HCT116 (cell line): ENCODE measurements around the gene TXNL1. TPM values are rescaled to one million over a fixed set of nuclear protein-coding genes. Genes with fewer than 3 reads are reported as not detected.
A peak's percentile ranks its signal among the peaks of the same experiment; 100 is the strongest.

Experiments used
- ATAC-seq: fragments of 200-7000 bp; cut with Tn5 transposase; 2 replicates; pipeline ENCODE4 v1.9.1; 2020; ENCODE audit warnings: mild to moderate bottlenecking, moderate library complexity
- BruUV-seq: library from RNA; stranded (reverse); fragments of 400-500 nt; replicated peaks from 2 replicates; lab custom pipeline; 2021; lab: Mats Ljungman, UMichigan
- CTCF ChIA-PET: fragments of 300-600 bp; sonication (Branson Sonifier 250); formaldehyde crosslinking; loops from one replicate; lab custom pipeline; 2021; ENCODE audit warnings: antibody characterized with exemption; lab: Charles Lee
- POLR2A ChIA-PET: fragments of 300-600, 350-600 bp; sonication (Branson Sonifier 250); formaldehyde crosslinking; loops from one replicate; lab custom pipeline; 2021; ENCODE audit warnings: antibody characterized with exemption; lab: Charles Lee
- RAD21 ChIA-PET, 2 experiments: fragments of 300-600 bp; sonication (Branson Sonifier 250); formaldehyde crosslinking; loops; one replicate each; lab custom pipeline; 2023; ENCODE audit warnings: low total read pairs in 2 of 2; ENCODE audit not compliant: uncharacterized antibody in 2 of 2, unreplicated experiment in 2 of 2, low non-redundant PET in 1 of 2; lab: Charles Lee
- DNase-seq: peaks from one replicate; pipeline ENCODE4 v3.0.0-alpha.2; 2010; ENCODE audit warnings: low read depth, low spot score
- H2AFZ ChIP-seq: fragments of 200-600 bp; shearing (Covaris generic), sonication (generic); 2 replicates; pipeline ENCODE4 v1.6.1; 2017; ENCODE audit warnings: low read depth, mixed run types, mixed read lengths, antibody characterized with exemption, low read length; ENCODE audit not compliant: poor library complexity, severe bottlenecking
- H3K27ac ChIP-seq: 2 replicates; pipeline ENCODE4 v1.5.1; 2012; ENCODE audit warnings: low read depth, low read length
- H3K27me3 ChIP-seq: fragments of 200-600 bp; sonication (generic); 2 replicates; pipeline ENCODE4 v1.6.1; 2016; ENCODE audit warnings: mixed run types, low read length, mixed read lengths; ENCODE audit not compliant: insufficient read depth
- H3K36me3 ChIP-seq, 2 experiments: fragments of 200-500 bp in 1 of 2; fragments of 200-600 bp in 1 of 2; sonication (Bioruptor generic) in 1 of 2; sonication (generic) in 1 of 2; 2 replicates each; pipeline versions ENCODE4 v1.5.1 to v1.6.1; 2014 to 2016; ENCODE audit warnings: low read length in 2 of 2, inconsistent platforms in 1 of 2, mixed read lengths in 1 of 2, mixed run types in 1 of 2; ENCODE audit not compliant: insufficient read depth in 2 of 2, control insufficient read depth in 1 of 2
- H3K4me1 ChIP-seq, 2 experiments: fragments of 200-600 bp in 1 of 2; sonication (generic) in 1 of 2; 2 replicates each; pipeline versions ENCODE4 v1.5.1 to v1.6.1; 2012 to 2017; ENCODE audit warnings: low read length in 2 of 2, inconsistent platforms in 1 of 2, mild to moderate bottlenecking in 1 of 2, mixed read lengths in 1 of 2, mixed run types in 1 of 2, moderate library complexity in 1 of 2; ENCODE audit not compliant: insufficient read depth in 2 of 2, control insufficient read depth in 1 of 2
- H3K4me2 ChIP-seq: fragments of 200-600 bp; sonication (generic); 2 replicates; pipeline ENCODE4 v1.6.1; 2017; ENCODE audit warnings: mixed run types, low read length, mixed read lengths
- H3K4me3 ChIP-seq, 2 experiments: fragments of 200-600 bp in 1 of 2; sonication (generic) in 1 of 2; replicated peaks in 1 of 2; 2 replicates each; pipeline ENCODE4 v1.5.1; 2011 to 2016; ENCODE audit warnings: low read length in 2 of 2, control low read depth in 1 of 2, low read depth in 1 of 2, mild to moderate bottlenecking in 1 of 2, mixed read lengths in 1 of 2, mixed run types in 1 of 2
- H3K79me2 ChIP-seq: fragments of 200-600 bp; sonication (generic); 2 replicates; pipeline ENCODE4 v1.6.1; 2017; ENCODE audit warnings: mild to moderate bottlenecking, mixed run types, low read length, moderate library complexity, mixed read lengths; ENCODE audit not compliant: insufficient read depth
- H3K9ac ChIP-seq: fragments of 200-600 bp; sonication (generic); 2 replicates; pipeline ENCODE4 v1.6.1; 2016; ENCODE audit warnings: low read length, mixed read lengths
- H3K9me2 ChIP-seq: fragments of 200-600 bp; sonication (generic), shearing (Covaris generic); 2 replicates; pipeline ENCODE4 v1.6.1; 2017; ENCODE audit warnings: mixed run types, mild to moderate bottlenecking, moderate library complexity; ENCODE audit not compliant: insufficient read depth
- H3K9me3 ChIP-seq, 2 experiments: fragments of 200-500 bp in 1 of 2; fragments of 200-600 bp in 1 of 2; sonication (Bioruptor generic) in 1 of 2; sonication (generic) in 1 of 2; 2 replicates each; pipeline ENCODE4 v1.6.1; 2014 to 2017; ENCODE audit warnings: low read length in 2 of 2, mixed read lengths in 2 of 2, inconsistent platforms in 1 of 2, low read depth in 1 of 2, mild to moderate bottlenecking in 1 of 2, mixed run types in 1 of 2, moderate library complexity in 1 of 2; ENCODE audit not compliant: control insufficient read depth in 1 of 2, insufficient read depth in 1 of 2
- H4K20me1 ChIP-seq: fragments of 200-600 bp; sonication (generic), shearing (Covaris generic); 2 replicates; pipeline ENCODE4 v1.6.1; 2017; ENCODE audit warnings: mixed run types, mild to moderate bottlenecking, moderate library complexity; ENCODE audit not compliant: insufficient read depth
- ATF3 ChIP-seq: IDR thresholded peaks from 2 replicates; pipeline ENCODE4 v1.6.1; 2012
- CBX3 ChIP-seq: IDR thresholded peaks from 2 replicates; pipeline ENCODE4 v1.6.1; 2012; ENCODE audit warnings: low read depth
- CEBPB ChIP-seq: IDR thresholded peaks from 2 replicates; pipeline ENCODE4 v1.6.1; 2012; ENCODE audit warnings: low read depth
- CTCF ChIP-seq, 3 experiments: fragments of 200-600 bp in 1 of 3; sonication (generic) in 1 of 3; IDR thresholded peaks in 2 of 3; conservative IDR thresholded peaks in 1 of 3; 2 replicates each; pipeline ENCODE4 v1.5.1; 2012 to 2017; ENCODE audit warnings: low read depth in 2 of 3, low read length in 2 of 3, antibody characterized with exemption in 1 of 3, borderline replicate concordance in 1 of 3, control low read depth in 1 of 3, mild to moderate bottlenecking in 1 of 3, mixed read lengths in 1 of 3, mixed run types in 1 of 3, moderate library complexity in 1 of 3; ENCODE audit not compliant: insufficient read depth in 1 of 3
- EGR1 ChIP-seq: IDR thresholded peaks from 2 replicates; pipeline ENCODE4 v1.6.1; 2012; ENCODE audit warnings: low read depth
- ELF1 ChIP-seq: IDR thresholded peaks from 2 replicates; pipeline ENCODE4 v1.6.1; 2012; ENCODE audit warnings: low read depth, borderline replicate concordance
- EZH2phosphoT487 ChIP-seq: fragments of 200-600 bp; IDR thresholded peaks from 2 replicates; pipeline ENCODE4 v1.6.1; 2018; ENCODE audit warnings: antibody characterized with exemption, borderline replicate concordance
- FOSL1 ChIP-seq: IDR thresholded peaks from 2 replicates; pipeline ENCODE4 v1.6.1; 2012; ENCODE audit warnings: low read depth
- POLR2A ChIP-seq: IDR thresholded peaks from 2 replicates; pipeline ENCODE4 v1.7.0; 2011; ENCODE audit warnings: borderline replicate concordance; ENCODE audit not compliant: insufficient read depth, insufficient read length; ENCODE audit errors: extremely low read depth
- POLR2AphosphoS5 ChIP-seq: IDR thresholded peaks from 2 replicates; pipeline ENCODE4 v1.6.1; 2011; ENCODE audit warnings: mild to moderate bottlenecking, low read depth, low read length, moderate library complexity
- RAD21 ChIP-seq: IDR thresholded peaks from 2 replicates; pipeline ENCODE4 v1.6.1; 2012; ENCODE audit warnings: low read depth, mild to moderate bottlenecking
- SP1 ChIP-seq: IDR thresholded peaks from 2 replicates; pipeline ENCODE4 v1.6.1; 2012; ENCODE audit warnings: low read depth
- SRF ChIP-seq: IDR thresholded peaks from 2 replicates; pipeline ENCODE4 v1.6.1; 2012; ENCODE audit warnings: low read depth
- TCF7L2 ChIP-seq: IDR thresholded peaks from 2 replicates; pipeline ENCODE4 v1.7.0; 2011; ENCODE audit warnings: borderline replicate concordance, inconsistent platforms; ENCODE audit not compliant: insufficient read depth, insufficient read length; ENCODE audit errors: extremely low read depth
- ZNF274 ChIP-seq: fragments of 200-500 bp; sonication (Bioruptor generic); IDR thresholded peaks from 2 replicates; pipeline ENCODE4 v1.6.1; 2014; ENCODE audit warnings: mild to moderate bottlenecking, low read depth, low read length, inconsistent platforms
- intact Hi-C: fragments of 100-400 bp; cut with micrococcal nuclease; formaldehyde crosslinking; loops from 2 replicates; pipeline ENCODE4 v1.10.0; 2022
- total RNA-seq: library from RNA; stranded (reverse); gene quantifications from one replicate; pipeline ENCODE4 v1.2.1, GENCODE V29; 2021; ENCODE audit not compliant: unreplicated experiment
- TF ChIP-seq, protein P1 (sequence below): IDR thresholded peaks from 2 replicates; pipeline ENCODE4 v1.6.1; 2011; ENCODE audit warnings: mild to moderate bottlenecking, low read length, moderate library complexity; ENCODE audit not compliant: insufficient replicate concordance; ENCODE audit errors: extremely low read depth
- TF ChIP-seq, protein P2 (sequence below): IDR thresholded peaks from 2 replicates; pipeline ENCODE4 v1.6.1; 2012; ENCODE audit warnings: low read depth

Gene TXNL1
- total RNA-seq, 1 experiment from 2014 or later: 86.5 TPM

DNA sequence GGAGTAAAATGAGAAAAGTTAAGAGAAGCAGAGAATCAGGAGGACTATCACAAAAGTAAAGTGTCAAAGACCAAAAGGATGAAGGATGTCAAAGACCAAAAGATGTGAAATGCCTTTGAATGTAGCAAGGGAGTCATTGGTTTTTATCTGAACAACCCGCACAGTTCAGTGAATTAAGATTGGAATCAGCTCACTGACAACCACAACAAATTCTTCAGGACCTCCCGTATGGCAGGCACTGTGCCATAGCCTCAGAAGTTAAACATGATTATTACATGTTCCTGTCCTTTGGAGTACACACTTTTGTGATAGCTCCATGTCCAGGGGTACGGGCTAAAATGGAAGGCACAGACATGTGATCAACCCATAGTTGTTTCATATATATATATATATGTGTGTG, 5.0 kb upstream of the TXNL1 start (continued):
- TF ChIP-seq CBX3 (no peak), POLR2AphosphoS5 (no peak), ZNF274 (no peak), CTCF (IDR thresholded peaks at IDR 0.05 in 2 of 3, conservative IDR thresholded peaks at IDR 0.05 in 1 of 3; ENCODE audit: borderline replicate concordance in 1 of 3, insufficient read depth in 1 of 3, low read depth in 2 of 3, low read length in 2 of 3) (no peak), SP1 (no peak), FOSL1 (no peak), ATF3 (no peak), CEBPB (no peak), SRF (no peak), EGR1 (no peak), TCF7L2 (no peak)

- RAD21 ChIA-PET: no interaction called here
- peaks cover 15% of the 10 kb centered on the region for H3K79me2 ChIP-seq
- no peak overlapping the region for H3K27ac ChIP-seq
- POLR2A ChIA-PET: interaction anchor here (1.2 kb wide), 1 partner anchor 9 kb away, joined by 3 read pairs; the partner anchor contains the start of gene WDR7
- H3K4me2 ChIP-seq: peak overlapping the region; percentile 14; the same call in 1 of the 2 replicates
- DNase-seq (no peak), ATAC-seq (no peak)
- H3K9me2 ChIP-seq: no peaks in the 10 kb centered on the region
- no peak overlapping the region for H3K9ac ChIP-seq
- H3K4me3 ChIP-seq: no peak overlapping the region
- H3K4me1 ChIP-seq: peaks cover 5 to 23% of the 10 kb centered on the region in 2 experiments; a peak in 3 of 4 replicates
- no TSS peak for BruUV-seq
- H3K27me3 ChIP-seq: no peaks in the 10 kb centered on the region
- H3K36me3 ChIP-seq: no peaks in the 10 kb centered on the region
- CTCF ChIA-PET: no interaction called here
- no peaks in the 10 kb centered on the region for H3K9me3 ChIP-seq
- no peak overlapping the region for H2AFZ ChIP-seq
- H4K20me1 ChIP-seq: no peaks in the 10 kb centered on the region
- intact Hi-C loops: no loop called here
- TF ChIP-seq RAD21 (no peak), SP1 (no peak), ZNF274 (no peak), ELF1 (no peak), EGR1 (no peak), POLR2A (no peak), EZH2phosphoT487 (no peak), POLR2AphosphoS5 (no peak), SRF (no peak), FOSL1 (no peak)
- TF ChIP-seq, protein P1, sequence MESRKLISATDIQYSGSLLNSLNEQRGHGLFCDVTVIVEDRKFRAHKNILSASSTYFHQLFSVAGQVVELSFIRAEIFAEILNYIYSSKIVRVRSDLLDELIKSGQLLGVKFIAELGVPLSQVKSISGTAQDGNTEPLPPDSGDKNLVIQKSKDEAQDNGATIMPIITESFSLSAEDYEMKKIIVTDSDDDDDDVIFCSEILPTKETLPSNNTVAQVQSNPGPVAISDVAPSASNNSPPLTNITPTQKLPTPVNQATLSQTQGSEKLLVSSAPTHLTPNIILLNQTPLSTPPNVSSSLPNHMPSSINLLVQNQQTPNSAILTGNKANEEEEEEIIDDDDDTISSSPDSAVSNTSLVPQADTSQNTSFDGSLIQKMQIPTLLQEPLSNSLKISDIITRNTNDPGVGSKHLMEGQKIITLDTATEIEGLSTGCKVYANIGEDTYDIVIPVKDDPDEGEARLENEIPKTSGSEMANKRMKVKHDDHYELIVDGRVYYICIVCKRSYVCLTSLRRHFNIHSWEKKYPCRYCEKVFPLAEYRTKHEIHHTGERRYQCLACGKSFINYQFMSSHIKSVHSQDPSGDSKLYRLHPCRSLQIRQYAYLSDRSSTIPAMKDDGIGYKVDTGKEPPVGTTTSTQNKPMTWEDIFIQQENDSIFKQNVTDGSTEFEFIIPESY: no peak
- TF ChIP-seq, protein P2, sequence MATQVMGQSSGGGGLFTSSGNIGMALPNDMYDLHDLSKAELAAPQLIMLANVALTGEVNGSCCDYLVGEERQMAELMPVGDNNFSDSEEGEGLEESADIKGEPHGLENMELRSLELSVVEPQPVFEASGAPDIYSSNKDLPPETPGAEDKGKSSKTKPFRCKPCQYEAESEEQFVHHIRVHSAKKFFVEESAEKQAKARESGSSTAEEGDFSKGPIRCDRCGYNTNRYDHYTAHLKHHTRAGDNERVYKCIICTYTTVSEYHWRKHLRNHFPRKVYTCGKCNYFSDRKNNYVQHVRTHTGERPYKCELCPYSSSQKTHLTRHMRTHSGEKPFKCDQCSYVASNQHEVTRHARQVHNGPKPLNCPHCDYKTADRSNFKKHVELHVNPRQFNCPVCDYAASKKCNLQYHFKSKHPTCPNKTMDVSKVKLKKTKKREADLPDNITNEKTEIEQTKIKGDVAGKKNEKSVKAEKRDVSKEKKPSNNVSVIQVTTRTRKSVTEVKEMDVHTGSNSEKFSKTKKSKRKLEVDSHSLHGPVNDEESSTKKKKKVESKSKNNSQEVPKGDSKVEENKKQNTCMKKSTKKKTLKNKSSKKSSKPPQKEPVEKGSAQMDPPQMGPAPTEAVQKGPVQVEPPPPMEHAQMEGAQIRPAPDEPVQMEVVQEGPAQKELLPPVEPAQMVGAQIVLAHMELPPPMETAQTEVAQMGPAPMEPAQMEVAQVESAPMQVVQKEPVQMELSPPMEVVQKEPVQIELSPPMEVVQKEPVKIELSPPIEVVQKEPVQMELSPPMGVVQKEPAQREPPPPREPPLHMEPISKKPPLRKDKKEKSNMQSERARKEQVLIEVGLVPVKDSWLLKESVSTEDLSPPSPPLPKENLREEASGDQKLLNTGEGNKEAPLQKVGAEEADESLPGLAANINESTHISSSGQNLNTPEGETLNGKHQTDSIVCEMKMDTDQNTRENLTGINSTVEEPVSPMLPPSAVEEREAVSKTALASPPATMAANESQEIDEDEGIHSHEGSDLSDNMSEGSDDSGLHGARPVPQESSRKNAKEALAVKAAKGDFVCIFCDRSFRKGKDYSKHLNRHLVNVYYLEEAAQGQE: no peak
These were observed 3.4 kb upstream of the TXNL1 start for GRCh38 chr18:56641714-56642337.
